NCI-H1694 (cell line): ENCODE measurements around the gene MAGEC1.
"Not testable (repeated sequence)": the region's sequence is repeated elsewhere in the genome, so short reads cannot be mapped to it uniquely, and the experiment has no call there.

Experiments
- DNase-seq: peaks from one replicate; lab custom pipeline; 2025; lab: John Stamatoyannopoulos, UW

Gene MAGEC1, protein sequence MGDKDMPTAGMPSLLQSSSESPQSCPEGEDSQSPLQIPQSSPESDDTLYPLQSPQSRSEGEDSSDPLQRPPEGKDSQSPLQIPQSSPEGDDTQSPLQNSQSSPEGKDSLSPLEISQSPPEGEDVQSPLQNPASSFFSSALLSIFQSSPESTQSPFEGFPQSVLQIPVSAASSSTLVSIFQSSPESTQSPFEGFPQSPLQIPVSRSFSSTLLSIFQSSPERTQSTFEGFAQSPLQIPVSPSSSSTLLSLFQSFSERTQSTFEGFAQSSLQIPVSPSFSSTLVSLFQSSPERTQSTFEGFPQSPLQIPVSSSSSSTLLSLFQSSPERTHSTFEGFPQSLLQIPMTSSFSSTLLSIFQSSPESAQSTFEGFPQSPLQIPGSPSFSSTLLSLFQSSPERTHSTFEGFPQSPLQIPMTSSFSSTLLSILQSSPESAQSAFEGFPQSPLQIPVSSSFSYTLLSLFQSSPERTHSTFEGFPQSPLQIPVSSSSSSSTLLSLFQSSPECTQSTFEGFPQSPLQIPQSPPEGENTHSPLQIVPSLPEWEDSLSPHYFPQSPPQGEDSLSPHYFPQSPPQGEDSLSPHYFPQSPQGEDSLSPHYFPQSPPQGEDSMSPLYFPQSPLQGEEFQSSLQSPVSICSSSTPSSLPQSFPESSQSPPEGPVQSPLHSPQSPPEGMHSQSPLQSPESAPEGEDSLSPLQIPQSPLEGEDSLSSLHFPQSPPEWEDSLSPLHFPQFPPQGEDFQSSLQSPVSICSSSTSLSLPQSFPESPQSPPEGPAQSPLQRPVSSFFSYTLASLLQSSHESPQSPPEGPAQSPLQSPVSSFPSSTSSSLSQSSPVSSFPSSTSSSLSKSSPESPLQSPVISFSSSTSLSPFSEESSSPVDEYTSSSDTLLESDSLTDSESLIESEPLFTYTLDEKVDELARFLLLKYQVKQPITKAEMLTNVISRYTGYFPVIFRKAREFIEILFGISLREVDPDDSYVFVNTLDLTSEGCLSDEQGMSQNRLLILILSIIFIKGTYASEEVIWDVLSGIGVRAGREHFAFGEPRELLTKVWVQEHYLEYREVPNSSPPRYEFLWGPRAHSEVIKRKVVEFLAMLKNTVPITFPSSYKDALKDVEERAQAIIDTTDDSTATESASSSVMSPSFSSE

DNA sequence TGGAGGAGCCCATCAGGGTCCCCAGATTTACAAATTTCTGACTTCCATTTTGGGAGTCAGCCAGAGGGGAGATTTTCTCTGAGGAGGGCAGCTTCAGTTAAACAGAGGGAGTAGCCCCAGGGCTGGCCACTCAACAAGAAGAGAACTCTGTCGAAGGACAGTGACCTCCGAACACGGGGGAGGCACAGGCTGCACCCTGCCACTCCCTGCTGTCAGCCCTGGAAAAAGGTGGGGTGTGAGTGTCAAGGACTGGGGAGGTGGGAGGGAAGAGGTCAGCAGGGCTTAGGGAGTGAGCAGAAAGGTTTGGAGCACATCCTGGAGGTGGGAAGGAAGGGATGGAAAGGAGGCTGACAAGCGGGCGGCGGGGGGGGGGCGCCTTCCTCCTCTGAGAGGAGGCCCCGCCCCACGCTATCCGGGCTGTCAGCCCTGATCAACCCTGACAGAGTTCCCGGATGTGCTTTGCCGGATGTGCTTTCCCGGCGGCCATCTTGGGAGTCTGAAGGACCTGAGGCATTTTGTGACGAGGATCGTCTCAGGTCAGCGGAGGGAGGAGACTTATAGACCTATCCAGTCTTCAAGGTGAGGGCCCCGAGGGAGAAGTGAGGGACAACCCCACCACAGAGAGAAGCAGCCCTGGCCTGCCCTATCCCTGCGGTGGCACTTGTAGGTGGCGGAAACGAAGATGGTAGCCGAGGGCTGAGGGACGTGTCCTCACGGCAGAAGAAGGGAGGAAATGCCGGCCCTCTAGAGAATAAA lies at the start of gene MAGEC1:
Gene MAGEC1 (plus strand): TSS at position 495 of the 756 bp plus-strand sequence. CDS start 1,179 bp downstream, outside the sequence.
- DNase-seq, result no peak

DNA sequence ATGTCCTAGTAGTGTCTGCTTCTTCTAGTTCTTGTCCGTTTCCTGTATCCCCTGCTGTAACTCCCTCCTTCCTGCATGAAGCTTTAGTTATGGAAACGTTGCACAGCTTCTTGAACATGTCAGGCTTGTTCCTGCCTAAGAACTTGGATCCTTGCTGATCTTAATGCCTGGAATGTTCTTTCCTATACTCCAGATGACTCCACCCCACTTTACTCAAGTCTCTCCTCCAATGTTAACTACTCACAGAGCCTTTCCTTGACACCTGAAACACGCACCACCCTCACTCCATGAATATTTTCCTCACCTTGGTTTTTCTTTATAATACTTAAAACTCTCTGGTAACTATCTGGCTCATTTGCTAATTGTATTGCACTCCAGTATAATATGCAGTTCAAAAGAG lies 46.2 kb upstream of the MAGEC1 start:
- DNase-seq, result no peak

DNA sequence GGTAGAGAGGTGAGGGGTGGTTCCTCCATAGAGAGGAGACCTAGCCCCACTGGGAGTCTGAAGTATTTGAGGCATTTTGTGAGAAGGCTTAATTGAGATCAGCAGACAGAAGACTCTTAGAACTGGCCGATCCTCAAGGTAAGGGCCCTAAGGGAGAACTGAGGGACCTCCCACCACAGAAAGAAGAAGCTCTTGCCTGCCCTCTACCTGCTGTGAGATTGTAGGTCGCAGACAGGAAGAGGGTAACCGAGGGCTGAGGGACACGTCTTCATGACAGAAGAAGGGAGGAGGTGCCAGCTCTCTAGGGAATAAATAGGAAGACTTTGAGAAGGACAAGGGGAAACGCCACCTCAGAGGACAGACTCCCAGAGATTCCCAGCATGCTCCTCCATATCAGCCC lies 24.1 kb upstream of the MAGEC1 start:
- DNase-seq, result no peak

- not testable (repeated sequence) for DNase-seq
Measured at GRCh38 chrX:141888811-141889210, 14.9 kb upstream of the MAGEC1 start.

DNA sequence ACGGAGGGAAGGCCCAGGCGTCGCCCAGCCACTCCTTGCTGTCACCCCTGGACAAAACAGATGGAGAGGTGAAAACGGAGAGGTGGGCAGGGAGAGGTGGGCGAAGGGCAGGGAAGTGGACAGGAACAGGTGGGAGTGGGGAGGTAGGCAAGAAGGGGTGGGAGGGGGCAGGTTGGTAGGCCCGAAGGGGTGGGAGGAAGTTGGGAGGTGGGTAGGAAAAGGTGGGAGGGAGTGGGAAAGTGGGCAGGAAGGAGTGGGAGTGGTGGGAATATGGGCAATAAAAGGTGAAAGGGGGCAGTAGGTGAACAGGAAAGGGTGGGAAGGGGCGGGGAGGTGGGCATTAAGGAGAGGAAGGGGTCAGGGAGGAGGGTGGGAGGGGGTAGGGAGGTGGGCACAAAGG lies 9.0 kb upstream of the MAGEC1 start:
- no peak for DNase-seq

GRCh38 chrX:141897690-141898089 lies 6.0 kb upstream of the MAGEC1 start:
- no peak for DNase-seq

- no peak for DNase-seq
Measured at GRCh38 chrX:141902366-141902765, 1.3 kb upstream of the MAGEC1 start.

DNA sequence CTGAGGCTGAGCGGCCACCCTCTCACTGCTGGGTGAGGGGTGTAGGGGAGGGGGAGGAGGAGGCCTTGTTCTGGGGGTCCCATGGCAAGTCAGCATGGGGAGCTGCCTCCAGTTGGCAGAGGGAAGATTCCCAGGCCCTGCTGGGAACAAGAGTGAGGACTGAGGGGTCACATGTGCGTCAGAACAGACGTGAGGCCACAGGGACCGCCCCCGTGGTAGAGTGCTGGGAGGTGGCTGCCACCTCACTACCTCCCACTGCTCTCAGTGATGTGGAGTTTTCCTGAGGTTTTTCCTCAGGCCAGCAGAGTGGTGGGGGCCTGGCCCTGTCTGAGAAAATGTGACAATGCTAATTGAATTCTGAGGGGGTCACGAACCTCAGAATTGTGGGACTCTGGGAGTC lies 568 bp downstream of the MAGEC1 start:
- no peak for DNase-seq

DNA sequence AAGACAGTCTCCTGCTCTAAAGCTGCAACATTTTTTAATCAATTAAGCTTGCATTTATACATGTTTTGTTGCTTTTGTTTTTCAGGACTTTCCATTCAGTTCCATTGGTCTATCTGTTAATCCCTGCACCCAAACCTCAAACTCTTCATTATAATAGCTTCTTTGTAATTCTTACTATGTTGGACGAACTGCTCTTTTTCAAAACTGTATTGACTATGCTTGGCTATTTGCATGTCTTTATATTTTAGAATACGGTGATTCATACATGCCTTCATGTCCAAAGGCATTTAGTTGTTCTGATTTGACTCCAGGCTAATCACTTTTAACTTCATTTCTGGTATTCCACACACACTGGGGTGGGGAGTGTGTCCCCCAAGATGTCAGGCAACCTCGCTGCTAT lies 14.1 kb downstream of the MAGEC1 start:
- DNase-seq, result no peak

DNA sequence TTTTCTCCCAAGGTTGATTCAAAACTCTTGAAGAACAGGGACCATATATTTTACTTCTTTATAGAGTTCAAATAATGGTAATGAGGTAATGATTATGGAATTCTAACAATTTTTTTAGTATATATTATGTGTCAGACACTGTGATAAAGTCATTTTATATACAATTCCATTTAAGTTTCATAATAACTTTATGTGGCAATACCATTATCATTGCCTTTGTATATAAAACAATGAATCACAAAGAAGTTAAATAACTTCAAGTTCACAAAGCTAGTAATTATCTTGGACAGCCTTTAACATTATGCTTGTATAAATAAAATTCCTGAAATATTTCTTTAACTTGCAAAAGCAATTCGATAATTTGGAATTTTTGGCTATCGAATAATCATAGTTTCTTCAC lies 20.6 kb downstream of the MAGEC1 start:
- no peak for DNase-seq

DNA sequence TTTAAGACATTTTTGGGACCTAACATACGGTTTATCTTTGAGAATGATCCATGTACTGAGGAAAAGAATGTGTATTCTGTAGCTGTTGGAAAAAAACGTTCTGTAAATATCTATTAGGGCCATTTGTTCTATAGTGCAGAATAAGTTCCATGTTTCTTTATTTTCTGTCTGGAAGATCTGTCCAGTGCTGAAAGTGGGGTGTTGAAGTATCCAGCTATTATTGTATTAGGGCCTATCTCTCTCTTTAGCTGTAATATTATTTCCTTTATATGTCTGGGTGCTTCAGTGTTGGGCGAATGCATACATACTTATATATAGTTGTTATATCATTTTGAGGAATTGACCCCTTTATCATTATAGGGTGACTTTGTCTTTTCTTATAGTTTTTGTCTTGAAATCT lies 24.7 kb downstream of the MAGEC1 start:
- no peak for DNase-seq

GRCh38 chrX:141934059-141934641 lies 30.5 kb downstream of the MAGEC1 start:
- no peak for DNase-seq

- DNase-seq, result no peak
Measured at GRCh38 chrX:141935645-141936044, 32.0 kb downstream of the MAGEC1 start.

- DNase-seq, result no peak
Measured at GRCh38 chrX:141936080-141936479, 32.4 kb downstream of the MAGEC1 start.

GRCh38 chrX:141941234-141941633 lies 37.5 kb downstream of the MAGEC1 start:
- no peak for DNase-seq

- no peak for DNase-seq
Measured at GRCh38 chrX:141945426-141945825, 41.7 kb downstream of the MAGEC1 start.

GRCh38 chrX:141947350-141947749 lies 43.7 kb downstream of the MAGEC1 start:
- no peak for DNase-seq

GRCh38 chrX:141952603-141953002 lies 48.9 kb downstream of the MAGEC1 start:
- DNase-seq, result no peak

GRCh38 chrX:141958675-141959074 lies 55.0 kb downstream of the MAGEC1 start:
- no peak for DNase-seq
